Measurements from ENCODE around the gene METTL21A. TPM values are rescaled to one million over a fixed set of nuclear protein-coding genes. Genes with fewer than 3 reads are reported as not detected.
A peak's percentile ranks its signal among the peaks of the same experiment; 100 is the strongest.

METTL21A gene
- total and polyA plus RNA-seq, 2 donors (not counting 1 experiment from before 2014, with no cell fraction given), result 9.4 to 11.4 TPM

DNA sequence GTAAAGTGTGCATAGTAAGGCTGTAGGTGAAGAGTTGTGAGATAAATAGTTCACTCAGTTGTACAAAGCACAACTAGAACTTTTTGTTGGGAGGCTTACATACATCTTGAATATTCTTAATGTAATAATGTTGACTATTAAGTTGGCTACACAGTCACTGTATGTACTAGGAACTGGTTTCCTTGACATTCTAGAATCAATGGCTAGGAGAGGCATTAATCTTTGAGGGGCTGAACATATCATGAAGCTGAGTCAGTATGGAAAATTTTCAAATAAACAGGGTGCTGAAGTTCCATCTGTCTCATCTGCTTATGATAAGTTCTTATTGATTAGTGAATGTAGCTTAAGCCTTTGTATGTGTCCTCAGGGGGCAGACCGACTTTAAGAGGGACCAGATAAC, 23.4 kb downstream of the METTL21A start:
- no peak for TF ChIP-seq EZH2 (IDR thresholded peaks at IDR 0.05; ENCODE audit: low read length, missing control alignments)
- no peak for TF ChIP-seq CTCF (conservative IDR thresholded peaks at IDR 0.05 in 1 of 2, IDR thresholded peaks at IDR 0.05 in 1 of 2; ENCODE audit: low read depth in 1 of 2, low read length in 2 of 2)
- H3K9ac ChIP-seq (ENCODE audit: insufficient read depth, low read length), result no peak overlapping the region
- H3K27ac ChIP-seq (ENCODE audit: insufficient read depth, low read length), result no peak overlapping the region
- H4K20me1 ChIP-seq (ENCODE audit: control insufficient read depth, extremely low read depth, insufficient read depth, low read length), result no peaks in the 10 kb centered on the region
- H3K4me2 ChIP-seq (ENCODE audit: extremely low read depth, insufficient read depth, low read length), result no peak overlapping the region
- DNase-seq (ENCODE audit: low read depth in 2 of 2), result peak; percentile 20 to 21
- no peaks in the 10 kb centered on the region for H3K27me3 ChIP-seq (ENCODE audit: control insufficient read depth, insufficient read depth, low read length)
- no peaks in the 10 kb centered on the region for H3K9me3 ChIP-seq (ENCODE audit: control insufficient read depth, insufficient read depth, low read depth, low read length)
- no peak overlapping the region for H3K4me3 ChIP-seq (replicated peaks in 1 of 4; ENCODE audit: control extremely low read depth in 1 of 4, insufficient read depth in 1 of 4, low read depth in 3 of 4, low read length in 4 of 4)
- H3K79me2 ChIP-seq (ENCODE audit: control insufficient read depth, insufficient read depth, low read length), result no peaks in the 10 kb centered on the region
- no peaks in the 10 kb centered on the region for H3K36me3 ChIP-seq (ENCODE audit: control insufficient read depth, insufficient read depth, low read length)
- H3K4me1 ChIP-seq (ENCODE audit: control insufficient read depth, extremely low read depth, insufficient read depth, low read length), result no peaks in the 10 kb centered on the region
- H2AFZ ChIP-seq (ENCODE audit: low read length), result no peak overlapping the region

- peak in 1 of 2 donors; percentile 34 for DNase-seq (ENCODE audit: low read depth in 2 of 2)
- H3K4me1 ChIP-seq (ENCODE audit: control insufficient read depth, extremely low read depth, insufficient read depth, low read length), result no peaks in the 10 kb centered on the region
- H4K20me1 ChIP-seq (ENCODE audit: control insufficient read depth, extremely low read depth, insufficient read depth, low read length), result no peaks in the 10 kb centered on the region
- no peak overlapping the region for H3K9ac ChIP-seq (ENCODE audit: insufficient read depth, low read length)
- H2AFZ ChIP-seq (ENCODE audit: low read length), result no peak overlapping the region
- no peaks in the 10 kb centered on the region for H3K79me2 ChIP-seq (ENCODE audit: control insufficient read depth, insufficient read depth, low read length)
- H3K9me3 ChIP-seq (ENCODE audit: control insufficient read depth, insufficient read depth, low read depth, low read length), result no peaks in the 10 kb centered on the region
- H3K4me3 ChIP-seq (replicated peaks in 1 of 4; ENCODE audit: control extremely low read depth in 1 of 4, insufficient read depth in 1 of 4, low read depth in 3 of 4, low read length in 4 of 4), result no peak overlapping the region
- H3K36me3 ChIP-seq (ENCODE audit: control insufficient read depth, insufficient read depth, low read length), result no peaks in the 10 kb centered on the region
- no peaks in the 10 kb centered on the region for H3K27me3 ChIP-seq (ENCODE audit: control insufficient read depth, insufficient read depth, low read length)
- H3K4me2 ChIP-seq (ENCODE audit: extremely low read depth, insufficient read depth, low read length), result no peak overlapping the region
- no peak overlapping the region for H3K27ac ChIP-seq (ENCODE audit: insufficient read depth, low read length)
- TF ChIP-seq CTCF (conservative IDR thresholded peaks at IDR 0.05 in 1 of 2, IDR thresholded peaks at IDR 0.05 in 1 of 2; ENCODE audit: low read depth in 1 of 2, low read length in 2 of 2) (no peak), EZH2 (IDR thresholded peaks at IDR 0.05; ENCODE audit: low read length, missing control alignments) (no peak)
Observed at GRCh38 chr2:207600231-207600630, 25.0 kb downstream of the METTL21A start.

DNA sequence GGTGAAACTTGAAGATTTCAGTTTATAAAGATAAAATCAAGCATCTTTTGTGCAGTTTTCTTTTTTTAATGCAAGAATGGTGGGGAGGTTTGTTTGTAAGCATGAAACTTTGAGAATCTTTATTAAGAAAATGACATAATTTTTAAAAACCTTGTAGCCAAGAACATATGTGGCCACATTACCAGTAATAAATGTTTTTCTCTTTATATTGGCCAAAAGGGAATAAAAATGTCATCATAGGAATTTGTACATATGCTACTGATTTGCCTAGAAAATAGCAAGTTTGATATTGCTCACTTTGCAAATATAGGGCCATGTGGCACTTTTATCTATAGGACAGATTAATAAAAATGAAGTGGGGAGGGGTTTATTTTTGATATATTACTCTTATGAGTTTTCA, 25.6 kb downstream of the METTL21A start:
- Histone ChIP-seq H3K4me2 (ENCODE audit: extremely low read depth, insufficient read depth, low read length) (no peak overlapping the region), H3K9me3 (ENCODE audit: control insufficient read depth, insufficient read depth, low read depth, low read length) (no peaks in the 10 kb centered on the region), H4K20me1 (ENCODE audit: control insufficient read depth, extremely low read depth, insufficient read depth, low read length) (no peaks in the 10 kb centered on the region), H3K9ac (ENCODE audit: insufficient read depth, low read length) (no peak overlapping the region), H3K36me3 (ENCODE audit: control insufficient read depth, insufficient read depth, low read length) (no peaks in the 10 kb centered on the region), H3K4me1 (ENCODE audit: control insufficient read depth, extremely low read depth, insufficient read depth, low read length) (no peaks in the 10 kb centered on the region), H2AFZ (ENCODE audit: low read length) (no peak overlapping the region), H3K27ac (ENCODE audit: insufficient read depth, low read length) (no peak overlapping the region), H3K27me3 (ENCODE audit: control insufficient read depth, insufficient read depth, low read length) (no peaks in the 10 kb centered on the region), H3K79me2 (ENCODE audit: control insufficient read depth, insufficient read depth, low read length) (no peaks in the 10 kb centered on the region), H3K4me3 (replicated peaks in 1 of 4; ENCODE audit: control extremely low read depth in 1 of 4, insufficient read depth in 1 of 4, low read depth in 3 of 4, low read length in 4 of 4) (no peak overlapping the region)
- TF ChIP-seq EZH2 (IDR thresholded peaks at IDR 0.05; ENCODE audit: low read length, missing control alignments) (no peak), CTCF (conservative IDR thresholded peaks at IDR 0.05 in 1 of 2, IDR thresholded peaks at IDR 0.05 in 1 of 2; ENCODE audit: low read depth in 1 of 2, low read length in 2 of 2) (no peak)
- no peak for DNase-seq (ENCODE audit: low read depth in 2 of 2)

Measured in fibroblast of lung (primary cell).